Neural cell (in vitro differentiated cells): ENCODE data around the gene PAEP. TPM values are rescaled to one million over a fixed set of nuclear protein-coding genes. Genes with fewer than 3 reads are reported as not detected.

ENCODE experiments used
- H2AFZ ChIP-seq: fragments of 200-600, 300-800 bp; sonication (generic), shearing (Covaris generic); 2 replicates; pipeline ENCODE4 v1.6.0; 2014; ENCODE audit warnings: low read depth, mild to moderate bottlenecking, antibody characterized with exemption, low read length, moderate library complexity
- H3F3A ChIP-seq: fragments of 200-600 bp; shearing (Covaris generic); 2 replicates; pipeline ENCODE4 v1.6.1; 2016; ENCODE audit warnings: mild to moderate bottlenecking, moderate library complexity, mixed read lengths, antibody characterized with exemption, low read length; ENCODE audit not compliant: insufficient read depth, poor library complexity, severe bottlenecking
- H3K27ac ChIP-seq: fragments of 200-600, 300-800 bp; sonication (generic), shearing (Covaris generic); 2 replicates; pipeline ENCODE4 v1.5.1; 2014; ENCODE audit warnings: mild to moderate bottlenecking, low read length, moderate library complexity
- H3K27me3 ChIP-seq: fragments of 300-800, 200-600 bp; sonication (generic), shearing (Covaris generic); 2 replicates; pipeline ENCODE4 v1.6.0; 2014; ENCODE audit warnings: mild to moderate bottlenecking, low read depth, low read length, moderate library complexity; ENCODE audit not compliant: insufficient read depth
- H3K36me3 ChIP-seq: fragments of 300-800, 200-600 bp; sonication (generic), shearing (Covaris generic); 2 replicates; pipeline ENCODE4 v1.5.1; 2014; ENCODE audit warnings: mild to moderate bottlenecking, antibody characterized with exemption, low read length, moderate library complexity; ENCODE audit not compliant: insufficient read depth
- H3K4me2 ChIP-seq: fragments of 300-800, 200-600 bp; sonication (generic), shearing (Covaris generic); 2 replicates; pipeline ENCODE4 v1.6.0; 2014; ENCODE audit warnings: mild to moderate bottlenecking, low read length
- H3K4me3 ChIP-seq: fragments of 300-800, 200-600 bp; sonication (generic), shearing (Covaris generic); 2 replicates; pipeline ENCODE4 v1.5.1; 2014; ENCODE audit warnings: mild to moderate bottlenecking, low read length, moderate library complexity
- H3K79me2 ChIP-seq: fragments of 200-600 bp; shearing (Covaris generic); replicated peaks from 2 replicates; pipeline ENCODE4 v1.6.0; 2014; ENCODE audit warnings: mild to moderate bottlenecking, low read length, moderate library complexity; ENCODE audit not compliant: insufficient read depth
- H3K9ac ChIP-seq: fragments of 300-800, 200-600 bp; sonication (generic), shearing (Covaris generic); 2 replicates; pipeline ENCODE4 v1.6.1; 2016; ENCODE audit warnings: mild to moderate bottlenecking, low read length, mixed read lengths
- H3K9me2 ChIP-seq: fragments of 200-600 bp; shearing (Covaris generic); 2 replicates; pipeline ENCODE4 v1.6.1; 2016; ENCODE audit warnings: mild to moderate bottlenecking, low read length, mixed read lengths; ENCODE audit not compliant: insufficient read depth
- H3K9me3 ChIP-seq: fragments of 200-600, 300-800 bp; sonication (generic), shearing (Covaris generic); 2 replicates; pipeline ENCODE4 v1.6.1; 2016; ENCODE audit warnings: mild to moderate bottlenecking, mixed run types, low read length, moderate library complexity, mixed read lengths
- H4K20me1 ChIP-seq: fragments of 200-600 bp; shearing (Covaris generic); 2 replicates; pipeline ENCODE4 v1.6.1; 2016; ENCODE audit warnings: mild to moderate bottlenecking, mixed run types; ENCODE audit not compliant: insufficient read depth
- CTCF ChIP-seq: fragments of 450-650 bp; IDR thresholded peaks from 2 replicates; pipeline ENCODE4 v1.5.1; 2014; ENCODE audit warnings: antibody characterized with exemption, mild to moderate bottlenecking, moderate library complexity; ENCODE audit not compliant: poor library complexity, severe bottlenecking
- EP300 ChIP-seq: fragments of 450-650 bp; conservative IDR thresholded peaks from 2 replicates; pipeline ENCODE4 v1.6.1; 2014; ENCODE audit warnings: antibody characterized with exemption, mild to moderate bottlenecking, moderate library complexity; ENCODE audit not compliant: poor library complexity, severe bottlenecking
- EZH2 ChIP-seq: fragments of 200-600, 300-800 bp; shearing (Covaris generic), sonication (generic); IDR thresholded peaks from 2 replicates; pipeline ENCODE4 v1.6.1; 2014; ENCODE audit warnings: antibody characterized with exemption, low read length, borderline replicate concordance, mild to moderate bottlenecking; ENCODE audit not compliant: insufficient read depth, poor library complexity, severe bottlenecking
- MXI1 ChIP-seq: fragments of 450-650 bp; conservative IDR thresholded peaks from 2 replicates; pipeline ENCODE4 v1.6.1; 2014; ENCODE audit warnings: antibody characterized with exemption, mild to moderate bottlenecking; ENCODE audit not compliant: poor library complexity, severe bottlenecking
- POLR2AphosphoS5 ChIP-seq: IDR thresholded peaks from 2 replicates; pipeline ENCODE4 v1.6.1; 2012
- RAD21 ChIP-seq: fragments of 450-650 bp; conservative IDR thresholded peaks from 2 replicates; pipeline ENCODE4 v1.6.1; 2014; ENCODE audit warnings: antibody characterized with exemption, mild to moderate bottlenecking, moderate library complexity
- REST ChIP-seq: IDR thresholded peaks from 2 replicates; pipeline ENCODE4 v1.6.1; 2012; ENCODE audit warnings: borderline replicate concordance
- SMC3 ChIP-seq: fragments of 450-650 bp; conservative IDR thresholded peaks from 2 replicates; pipeline ENCODE4 v1.6.1; 2014; ENCODE audit warnings: antibody characterized with exemption, mild to moderate bottlenecking, moderate library complexity; ENCODE audit not compliant: poor library complexity
- TAF1 ChIP-seq: IDR thresholded peaks from 2 replicates; pipeline ENCODE4 v1.6.1; 2012; ENCODE audit warnings: low read depth
- polyA plus RNA-seq: library from polyadenylated mRNA; depleted of rRNA; stranded (reverse); fragments of >200 nt; gene quantifications from 2 replicates; pipeline ENCODE4 v1.2.3, GENCODE V29; 2014

PAEP gene
- polyA plus RNA-seq, 1 donor from 2014 or later = not detected

- Histone ChIP-seq H3K4me2 (no peak overlapping the region), H4K20me1 (no peaks in the 10 kb centered on the region), H3K9ac (no peak overlapping the region), H3K36me3 (no peaks in the 10 kb centered on the region), H3K9me3 (no peaks in the 10 kb centered on the region), H3K27me3 (no peaks in the 10 kb centered on the region), H2AFZ (no peak overlapping the region), H3K9me2 (no peaks in the 10 kb centered on the region), H3K27ac (no peak overlapping the region), H3F3A (no peaks in the 10 kb centered on the region), H3K4me3 (no peak overlapping the region), H3K79me2 (no peaks in the 10 kb centered on the region)
- no peak for TF ChIP-seq EP300
- no peak for TF ChIP-seq TAF1
- TF ChIP-seq CTCF = no peak
- TF ChIP-seq REST = no peak
- TF ChIP-seq MXI1 = no peak
- TF ChIP-seq EZH2 = no peak
- TF ChIP-seq POLR2AphosphoS5 = no peak
- TF ChIP-seq RAD21 = no peak
- no peak for TF ChIP-seq SMC3
Observed at GRCh38 chr9:135521608-135522095, 39.9 kb upstream of the PAEP start.

GRCh38 chr9:135522137-135522877, 39.2 kb upstream of the PAEP start:
- Histone ChIP-seq H2AFZ (no peak overlapping the region), H3K9ac (no peak overlapping the region), H3K79me2 (no peaks in the 10 kb centered on the region), H3K9me3 (no peaks in the 10 kb centered on the region), H3K9me2 (no peaks in the 10 kb centered on the region), H3K4me3 (no peak overlapping the region), H3K4me2 (no peak overlapping the region), H4K20me1 (no peaks in the 10 kb centered on the region), H3K27ac (no peak overlapping the region), H3K27me3 (no peaks in the 10 kb centered on the region), H3F3A (no peaks in the 10 kb centered on the region), H3K36me3 (no peaks in the 10 kb centered on the region)
- TF ChIP-seq RAD21 (no peak), CTCF (no peak), EP300 (no peak), SMC3 (no peak), EZH2 (no peak), POLR2AphosphoS5 (no peak), MXI1 (no peak), TAF1 (no peak), REST (no peak)
